MCF 10A (cell line): Measurements from ENCODE around the gene TMEM131L. TPM values are rescaled to one million over a fixed set of nuclear protein-coding genes. Genes with fewer than 3 reads are reported as not detected.

Experiments
- BruUV-seq: library from RNA; stranded (reverse); fragments of 400-500 nt; replicated peaks from 2 replicates; lab custom pipeline; 2021; lab: Mats Ljungman, UMichigan
- CTCF ChIA-PET: fragments of 300-600 bp; sonication (Branson Sonifier 250); formaldehyde crosslinking; extraction: SDS; loops from one replicate; lab custom pipeline; 2021; ENCODE audit warnings: antibody characterized with exemption, inconsistent platforms; lab: Yijun Ruan, JAX
- POLR2A ChIA-PET: fragments of 300-600, 350-650 bp; sonication (Branson Sonifier 250); formaldehyde crosslinking; extraction: SDS; loops from one replicate; lab custom pipeline; 2020; ENCODE audit warnings: antibody characterized with exemption, inconsistent platforms; lab: Yijun Ruan, JAX
- DNase-seq: peaks from one replicate; pipeline ENCODE4 v3.0.0-alpha.2; 2018; ENCODE audit not compliant: unreplicated experiment
- H3K27ac Mint-ChIP-seq: one replicate; pipeline ENCODE4 v1.8.0; 2022; ENCODE audit warnings: mild to moderate bottlenecking, low read depth, mixed read lengths; ENCODE audit not compliant: unreplicated experiment
- H3K27me3 Mint-ChIP-seq: one replicate; pipeline ENCODE4 v1.8.0; 2022; ENCODE audit warnings: mixed read lengths; ENCODE audit not compliant: insufficient read depth, unreplicated experiment
- H3K36me3 Mint-ChIP-seq: one replicate; pipeline ENCODE4 v1.8.0; 2022; ENCODE audit warnings: mild to moderate bottlenecking, moderate library complexity, mixed read lengths; ENCODE audit not compliant: insufficient read depth, unreplicated experiment
- H3K4me1 Mint-ChIP-seq: one replicate; pipeline ENCODE4 v1.8.0; 2022; ENCODE audit warnings: mixed read lengths; ENCODE audit not compliant: insufficient read depth, unreplicated experiment
- H3K4me3 Mint-ChIP-seq: one replicate; pipeline ENCODE4 v1.8.0; 2022; ENCODE audit warnings: mild to moderate bottlenecking, moderate library complexity, mixed read lengths; ENCODE audit not compliant: unreplicated experiment
- H3K9me3 Mint-ChIP-seq: one replicate; pipeline ENCODE4 v1.8.0; 2022; ENCODE audit warnings: mixed read lengths; ENCODE audit not compliant: unreplicated experiment
- CTCF ChIP-seq: fragments of 200-600 bp; IDR thresholded peaks from one replicate; pipeline ENCODE4 v1.8.0; 2022; ENCODE audit warnings: antibody characterized with exemption, mild to moderate bottlenecking; ENCODE audit not compliant: unreplicated experiment
- intact Hi-C: fragments of 100-400 bp; cut with micrococcal nuclease; formaldehyde crosslinking; loops from 2 replicates; pipeline ENCODE4 v1.14.1; 2022
- total RNA-seq: library from RNA; stranded (reverse); gene quantifications from 2 replicates; pipeline ENCODE4 v1.2.3, GENCODE V29; 2022

TMEM131L gene
- total RNA-seq, 1 experiment from 2014 or later, result 10.1 TPM

GRCh38 chr4:153639833-153640802, 174.0 kb downstream of the TMEM131L start:
- H3K4me3 Mint-ChIP-seq, result no peak overlapping the region
- no peaks in the 10 kb centered on the region for H3K27me3 Mint-ChIP-seq
- TF ChIP-seq CTCF, result no peak
- CTCF ChIA-PET, result interaction anchor here (0.6 to 1.7 kb wide), 6 partner anchors 9 to 862 kb away, joined by 3 to 5 read pairs (median 3); no protein-coding TSS in a partner anchor
- intact Hi-C loops, result loop anchor here (10.0 kb wide), 1 partner anchor 675 kb away; no protein-coding TSS in a partner anchor
- no peak overlapping the region for H3K27ac Mint-ChIP-seq
- no peaks in the 10 kb centered on the region for H3K9me3 Mint-ChIP-seq
- no TSS peak for BruUV-seq
- POLR2A ChIA-PET, result interaction anchor here (1.0 to 1.5 kb wide), 2 partner anchors 10 to 109 kb away, joined by 3 to 5 read pairs; no protein-coding TSS in a partner anchor
- H3K36me3 Mint-ChIP-seq, result peaks cover 22% of the 10 kb centered on the region
- DNase-seq, result no peak
- H3K4me1 Mint-ChIP-seq, result no peaks in the 10 kb centered on the region

GRCh38 chr4:153641532-153641931, 175.4 kb downstream of the TMEM131L start:
- H3K27me3 Mint-ChIP-seq, result no peaks in the 10 kb centered on the region
- CTCF ChIA-PET, result interaction anchor here (0.6 to 4.2 kb wide), 2 partner anchors 103 to 108 kb away, joined by 4 to 29 read pairs; no protein-coding TSS in a partner anchor

GRCh38 chr4:153643406-153644383, 177.5 kb downstream of the TMEM131L start:
- ChIA-PET CTCF (interaction anchor here (0.6 to 4.2 kb wide), 21 partner anchors 8 to 872 kb away, joined by 3 to 29 read pairs (median 3); partner anchors contain the start of gene MND1), POLR2A (interaction anchor here (0.6 to 2.2 kb wide), 5 partner anchors 9 to 99 kb away, joined by 3 to 9 read pairs (median 6); no protein-coding TSS in a partner anchor)
- peak; percentile 61 for DNase-seq
- intact Hi-C loops, result no loop called here
- H3K9me3 Mint-ChIP-seq, result no peaks in the 10 kb centered on the region
- no peaks in the 10 kb centered on the region for H3K36me3 Mint-ChIP-seq
- H3K27ac Mint-ChIP-seq, result no peak overlapping the region
- peak; percentile 45 for TF ChIP-seq CTCF
- no peaks in the 10 kb centered on the region for H3K4me1 Mint-ChIP-seq
- no peaks in the 10 kb centered on the region for H3K27me3 Mint-ChIP-seq
- no peak overlapping the region for H3K4me3 Mint-ChIP-seq
- no TSS peak for BruUV-seq

More at GRCh38 chr4:153641532-153641931, 175.4 kb downstream of the TMEM131L start:
- Mint-ChIP-seq H3K4me3 (no peak overlapping the region), H3K27ac (peak overlapping the region; percentile 31), H3K4me1 (no peaks in the 10 kb centered on the region), H3K9me3 (no peaks in the 10 kb centered on the region), H3K36me3 (peaks cover 7% of the 10 kb centered on the region)
- intact Hi-C loops, result no loop called here
- no TSS peak for BruUV-seq
- TF ChIP-seq CTCF, result no peak
- DNase-seq, result no peak
- POLR2A ChIA-PET, result no interaction called here
